Activated naive CD4-positive, alpha-beta T cell (primary cell): ENCODE results near the gene PID1.

Source experiments
- DNase-seq, 4 experiments: peaks; one replicate each; lab custom pipeline; 2025; lab: John Stamatoyannopoulos, UW

PID1 gene

GRCh38 chr2:229261076-229261475 lies 10.0 kb downstream of the PID1 start:
- no peak for DNase-seq

- no peak for DNase-seq
These were observed 13.1 kb downstream of the PID1 start for GRCh38 chr2:229257985-229258384.

- DNase-seq = no peak
These were observed 14.7 kb downstream of the PID1 start for GRCh38 chr2:229256376-229256775.

- no peak for DNase-seq
These were observed 16.9 kb downstream of the PID1 start for GRCh38 chr2:229254206-229254605.

GRCh38 chr2:229252996-229253395 lies 18.1 kb downstream of the PID1 start:
- DNase-seq = no peak

GRCh38 chr2:229252280-229252679 lies 18.8 kb downstream of the PID1 start:
- DNase-seq = no peak

- no peak for DNase-seq
These were observed 21.6 kb downstream of the PID1 start for GRCh38 chr2:229249536-229249935.

- no peak for DNase-seq
These were observed 24.8 kb downstream of the PID1 start for GRCh38 chr2:229246334-229246733.

- no peak for DNase-seq
These were observed 26.1 kb downstream of the PID1 start for GRCh38 chr2:229244975-229245374.

- no peak for DNase-seq
These were observed 27.1 kb downstream of the PID1 start for GRCh38 chr2:229243890-229244560.

GRCh38 chr2:229240984-229241491 lies 30.0 kb downstream of the PID1 start:
- DNase-seq = no peak

- DNase-seq = no peak
These were observed 32.1 kb downstream of the PID1 start for GRCh38 chr2:229239021-229239420.

- DNase-seq = no peak
These were observed 33.8 kb downstream of the PID1 start for GRCh38 chr2:229237270-229237669.

- no peak for DNase-seq
These were observed 35.8 kb downstream of the PID1 start for GRCh38 chr2:229235131-229235914.

- no peak for DNase-seq
These were observed 39.2 kb downstream of the PID1 start for GRCh38 chr2:229231885-229232284.

GRCh38 chr2:229231328-229231868 lies 39.7 kb downstream of the PID1 start:
- DNase-seq = no peak

- no peak for DNase-seq
These were observed 40.2 kb downstream of the PID1 start for GRCh38 chr2:229230911-229231310.

GRCh38 chr2:229230256-229230655 lies 40.8 kb downstream of the PID1 start:
- no peak for DNase-seq

GRCh38 chr2:229226382-229226781 lies 44.7 kb downstream of the PID1 start:
- no peak for DNase-seq

- no peak for DNase-seq
These were observed 48.0 kb downstream of the PID1 start for GRCh38 chr2:229223107-229223506.

- DNase-seq = no peak
These were observed 49.4 kb downstream of the PID1 start for GRCh38 chr2:229221641-229222040.

- no peak for DNase-seq
These were observed 50.8 kb downstream of the PID1 start for GRCh38 chr2:229220254-229220653.

- no peak for DNase-seq
These were observed 52.7 kb downstream of the PID1 start for GRCh38 chr2:229218329-229218921.
